T-helper 2 cell treated with Interferon-gamma antibody and Interleukin-4, amounts not matched to agents 100 ng/mL and 5 ng/mL, for 36 hours (primary cell): ENCODE measurements around the gene TRABD2B. TPM values are rescaled to one million over a fixed set of nuclear protein-coding genes. Genes with fewer than 3 reads are reported as not detected.

Experiments
- intact Hi-C: fragments of 100-400 bp; cut with micrococcal nuclease; formaldehyde crosslinking; loops from one replicate; pipeline ENCODE4 v1.15.1; 2023
- total RNA-seq: library from RNA; stranded (reverse); gene quantifications from 2 replicates; pipeline ENCODE4 v1.2.3, GENCODE V29; 2022

Gene TRABD2B
- total RNA-seq, 1 donor from 2014 or later = not detected

- intact Hi-C loops = no loop called here
Observed at GRCh38 chr1:48022306-48022705, 25.1 kb upstream of the TRABD2B start.

GRCh38 chr1:48021792-48022191, 24.6 kb upstream of the TRABD2B start:
- intact Hi-C loops = no loop called here

- intact Hi-C loops = no loop called here
Observed at GRCh38 chr1:48019714-48020315, 22.6 kb upstream of the TRABD2B start.

- intact Hi-C loops = no loop called here
Observed at GRCh38 chr1:48018799-48019198, 21.6 kb upstream of the TRABD2B start.

GRCh38 chr1:48017716-48018115, 20.5 kb upstream of the TRABD2B start:
- intact Hi-C loops = no loop called here

GRCh38 chr1:48016515-48016914, 19.3 kb upstream of the TRABD2B start:
- intact Hi-C loops = no loop called here

GRCh38 chr1:48013270-48013669, 16.1 kb upstream of the TRABD2B start:
- intact Hi-C loops = no loop called here

- intact Hi-C loops = no loop called here
Observed at GRCh38 chr1:48007047-48007446, 9.9 kb upstream of the TRABD2B start.

GRCh38 chr1:48006264-48006663, 9.1 kb upstream of the TRABD2B start:
- intact Hi-C loops = no loop called here

GRCh38 chr1:48005253-48006117, 8.3 kb upstream of the TRABD2B start:
- intact Hi-C loops = no loop called here

- intact Hi-C loops = no loop called here
Observed at GRCh38 chr1:48003741-48004531, 6.8 kb upstream of the TRABD2B start.

- intact Hi-C loops = no loop called here
Observed at GRCh38 chr1:48002142-48002541, 5.0 kb upstream of the TRABD2B start.

GRCh38 chr1:48001696-48002095, 4.5 kb upstream of the TRABD2B start:
- intact Hi-C loops = no loop called here

GRCh38 chr1:48000883-48001282, 3.7 kb upstream of the TRABD2B start:
- intact Hi-C loops = no loop called here

- intact Hi-C loops = no loop called here
Observed at GRCh38 chr1:47999097-47999496, 1.9 kb upstream of the TRABD2B start.

- intact Hi-C loops = no loop called here
Observed at GRCh38 chr1:47998396-47998990, 1.3 kb upstream of the TRABD2B start.

- intact Hi-C loops = loop anchor here (2.0 kb wide), 1 partner anchor 64 kb away; no protein-coding TSS in a partner anchor
Observed at GRCh38 chr1:47996406-47997226, 569 bp downstream of the TRABD2B start.

- intact Hi-C loops = loop anchor here (2.0 kb wide), 1 partner anchor 65 kb away; no protein-coding TSS in a partner anchor
Observed at GRCh38 chr1:47996060-47996405, 1.2 kb downstream of the TRABD2B start.

- intact Hi-C loops = loop anchor here (2.0 kb wide), 1 partner anchor 65 kb away; no protein-coding TSS in a partner anchor
Observed at GRCh38 chr1:47995306-47996050, 1.7 kb downstream of the TRABD2B start.
